GM23248 (cell line): ENCODE measurements around the gene KIF2C.

Experiments
- EZH2 ChIP-seq: fragments of 200-600 bp; sonication (generic); IDR thresholded peaks from 2 replicates; pipeline ENCODE4 v1.6.1; 2018; ENCODE audit warnings: antibody characterized with exemption, mild to moderate bottlenecking; ENCODE audit not compliant: insufficient read depth, poor library complexity, severe bottlenecking
- EZH2phosphoT487 ChIP-seq: fragments of 200-600 bp; sonication (generic); IDR thresholded peaks from 2 replicates; pipeline ENCODE4 v1.6.1; 2018; ENCODE audit warnings: antibody characterized with exemption, moderate library complexity, mild to moderate bottlenecking, low read depth; ENCODE audit not compliant: insufficient read depth

GRCh38 chr1:44723496-44724295 lies 15.9 kb upstream of the KIF2C start:
- TF ChIP-seq EZH2 (no peak), EZH2phosphoT487 (no peak)
